Activated CD8-positive, alpha-beta T cell treated with anti-CD3 and anti-CD28 coated beads, Interleukin-2, amount 10 ng/mL, durations not matched to agents 7 days and 5 days (primary cell): ENCODE results near the gene FNDC7. TPM values are rescaled to one million over a fixed set of nuclear protein-coding genes. Genes with fewer than 3 reads are reported as not detected.

Source experiments
- ATAC-seq: fragments of 150-1000 bp; cut with Tn5 transposase; one replicate; pipeline ENCODE4 v1.10.0; 2021; ENCODE audit warnings: moderate library complexity
- CTCF ChIA-PET: fragments of 350-600 bp; sonication (Branson Sonifier 250); formaldehyde crosslinking; loops from one replicate; lab custom pipeline; 2021; ENCODE audit warnings: antibody characterized with exemption; lab: Charles Lee
- POLR2A ChIA-PET: fragments of 350-600 bp; sonication (Branson Sonifier 250); formaldehyde crosslinking; loops from one replicate; lab custom pipeline; 2021; ENCODE audit warnings: antibody characterized with exemption; lab: Charles Lee
- DNase-seq: peaks from one replicate; pipeline ENCODE4 v3.0.0-alpha.2; 2020
- H3K27ac Mint-ChIP-seq: one replicate; pipeline ENCODE4 v1.8.0; 2021; ENCODE audit warnings: mild to moderate bottlenecking, mixed read lengths
- H3K27me3 Mint-ChIP-seq: one replicate; pipeline ENCODE4 v1.8.0; 2021; ENCODE audit warnings: low read depth, mixed read lengths
- H3K36me3 Mint-ChIP-seq: one replicate; pipeline ENCODE4 v1.8.0; 2021; ENCODE audit warnings: low read depth, mixed read lengths
- H3K4me1 Mint-ChIP-seq: one replicate; pipeline ENCODE4 v1.8.0; 2021; ENCODE audit warnings: low read depth, mixed read lengths
- H3K4me3 Mint-ChIP-seq: one replicate; pipeline ENCODE4 v1.8.0; 2021; ENCODE audit warnings: mild to moderate bottlenecking, mixed read lengths
- H3K9me3 Mint-ChIP-seq: one replicate; pipeline ENCODE4 v1.8.0; 2022; ENCODE audit warnings: mixed read lengths; ENCODE audit not compliant: insufficient read depth
- total RNA-seq, 2 experiments: library from RNA; stranded (reverse); gene quantifications; one replicate each; pipeline ENCODE4 v1.2.3, GENCODE V29; 2021

Gene FNDC7
- total RNA-seq, 2 experiments from 2014 or later: not detected

DNA sequence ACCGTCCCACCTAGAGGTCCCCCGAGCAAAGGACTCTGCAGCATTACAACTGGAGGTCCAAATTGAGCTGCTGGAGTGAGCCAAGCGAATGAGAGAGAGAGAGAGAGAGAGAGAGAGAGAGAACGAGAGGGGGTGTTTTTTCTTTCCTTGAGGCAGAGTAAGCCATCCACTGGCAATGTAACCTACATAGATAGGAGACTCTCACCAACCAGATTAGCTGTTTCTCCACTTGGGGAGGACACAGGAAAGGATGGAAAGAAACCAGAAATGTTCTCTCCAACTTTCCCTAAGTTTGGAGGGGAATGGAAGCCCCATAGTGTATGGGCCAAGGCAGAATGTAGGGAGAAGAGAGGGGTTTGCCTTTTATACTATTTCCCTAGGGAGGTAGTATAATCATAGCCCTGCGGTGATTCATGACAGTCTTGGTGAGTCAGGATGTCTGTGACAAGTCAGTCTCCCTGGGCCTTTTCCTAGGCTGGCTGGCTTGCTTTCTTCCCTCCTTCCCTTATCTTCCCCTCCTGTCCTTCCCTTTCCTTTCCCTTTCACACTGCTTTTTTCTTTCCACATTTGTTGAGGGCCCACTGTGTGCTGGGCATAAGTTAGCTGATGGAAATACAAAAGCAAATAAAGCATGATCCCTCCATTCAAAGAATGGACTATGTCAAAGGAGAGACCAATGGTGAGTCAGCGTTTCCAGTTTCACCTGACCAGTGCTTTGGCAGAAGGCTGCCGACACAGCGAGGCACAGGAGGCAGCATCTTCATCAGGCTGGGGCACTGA is 7.1 kb downstream of the FNDC7 start:
- Mint-ChIP-seq H3K27ac (no peak overlapping the region), H3K27me3 (peaks cover 14% of the 10 kb centered on the region), H3K9me3 (no peaks in the 10 kb centered on the region), H3K4me1 (no peaks in the 10 kb centered on the region), H3K36me3 (no peaks in the 10 kb centered on the region), H3K4me3 (no peak overlapping the region)
- ATAC-seq: no peak
- POLR2A ChIA-PET: no interaction called here
- no peak for DNase-seq
- CTCF ChIA-PET: no interaction called here

DNA sequence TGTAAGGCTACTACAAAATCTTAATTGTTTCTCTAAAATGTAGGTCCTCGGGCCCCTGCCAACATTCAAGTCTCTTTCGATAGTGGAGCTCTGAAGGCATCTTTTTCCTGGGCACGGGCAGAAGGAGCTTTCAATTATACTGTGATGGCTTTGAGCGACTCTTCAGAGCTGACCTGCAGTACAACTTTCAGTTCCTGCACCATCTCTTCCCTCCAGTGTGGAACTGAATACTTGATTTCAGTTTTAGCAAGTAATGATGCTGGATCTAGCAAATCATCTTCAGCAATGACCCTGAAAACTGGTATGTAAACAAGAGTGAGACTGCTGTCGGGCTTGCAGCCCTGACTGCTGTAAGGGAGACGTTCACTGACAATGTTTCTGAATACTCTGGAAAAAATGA is 9.6 kb downstream of the FNDC7 start:
- no peak overlapping the region for H3K4me3 Mint-ChIP-seq
- ChIA-PET CTCF (no interaction called here), POLR2A (no interaction called here)
- DNase-seq: no peak
- ATAC-seq: no peak
- H3K4me1 Mint-ChIP-seq: no peaks in the 10 kb centered on the region
- H3K27me3 Mint-ChIP-seq: peaks cover 11% of the 10 kb centered on the region
- no peaks in the 10 kb centered on the region for H3K9me3 Mint-ChIP-seq
- H3K27ac Mint-ChIP-seq: no peak overlapping the region
- no peaks in the 10 kb centered on the region for H3K36me3 Mint-ChIP-seq

DNA sequence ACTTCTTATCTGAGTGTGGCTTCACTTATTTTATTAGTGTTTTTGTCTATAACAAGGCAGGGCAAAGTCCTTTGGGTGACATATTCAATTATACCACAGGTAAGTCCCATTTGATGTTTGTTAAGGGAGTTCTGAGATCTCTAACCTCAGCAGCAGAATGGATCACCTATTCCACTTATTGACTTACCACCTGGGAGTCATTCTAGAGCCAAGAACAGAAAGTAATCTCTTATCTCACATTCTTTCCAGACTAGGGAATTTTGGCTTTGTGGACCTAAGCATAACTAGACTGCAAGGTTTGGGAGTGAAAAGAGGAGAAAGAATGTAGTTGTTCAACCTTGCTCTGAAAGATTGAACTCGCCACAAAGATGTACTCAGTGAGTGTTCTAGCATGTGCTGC is 13.2 kb downstream of the FNDC7 start:
- CTCF ChIA-PET: interaction anchor here (0.8 kb wide), 1 partner anchor 42 kb away, joined by 3 read pairs; no protein-coding TSS in a partner anchor
- Mint-ChIP-seq H3K4me3 (no peak overlapping the region), H3K9me3 (no peaks in the 10 kb centered on the region), H3K27ac (no peak overlapping the region), H3K27me3 (peaks cover 24% of the 10 kb centered on the region), H3K36me3 (no peaks in the 10 kb centered on the region), H3K4me1 (no peaks in the 10 kb centered on the region)
- ATAC-seq (no peak), DNase-seq (no peak)
- POLR2A ChIA-PET: no interaction called here

DNA sequence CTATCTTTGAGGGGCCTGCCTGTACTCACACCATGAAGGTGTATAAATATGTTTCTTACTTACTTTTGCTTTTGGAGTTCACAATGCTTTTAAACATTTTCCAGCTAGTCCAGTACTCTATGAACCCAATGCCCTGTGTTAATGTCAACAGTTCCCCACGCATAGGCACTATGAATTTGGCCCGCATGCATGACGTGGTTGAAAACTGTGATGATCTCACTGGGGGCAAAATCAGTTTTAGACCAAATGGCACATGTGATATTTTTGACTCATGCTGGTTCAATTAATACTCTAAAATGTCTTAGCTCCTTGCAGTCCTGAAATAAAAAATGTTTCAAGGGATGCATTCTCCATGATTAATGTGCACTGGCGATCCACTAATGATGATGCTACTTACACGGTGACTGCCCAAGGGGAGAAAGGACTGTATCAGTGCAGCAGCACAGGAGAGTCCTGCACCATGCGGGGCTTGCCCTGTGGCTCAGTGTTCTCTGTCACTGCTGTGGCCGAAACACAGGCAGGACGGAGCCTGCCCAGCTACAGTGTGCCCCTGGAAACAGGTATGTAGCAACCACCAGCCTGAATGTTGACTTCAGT is 15.7 kb downstream of the FNDC7 start:
- H3K4me3 Mint-ChIP-seq: no peak overlapping the region
- H3K27ac Mint-ChIP-seq: no peak overlapping the region
- DNase-seq (no peak), ATAC-seq (no peak)
- no peaks in the 10 kb centered on the region for H3K36me3 Mint-ChIP-seq
- ChIA-PET POLR2A (interaction anchor here (1.0 kb wide), 1 partner anchor 34 kb away, joined by 3 read pairs; no protein-coding TSS in a partner anchor), CTCF (no interaction called here)
- no peaks in the 10 kb centered on the region for H3K9me3 Mint-ChIP-seq
- peaks cover 29% of the 10 kb centered on the region for H3K27me3 Mint-ChIP-seq
- H3K4me1 Mint-ChIP-seq: no peaks in the 10 kb centered on the region

DNA sequence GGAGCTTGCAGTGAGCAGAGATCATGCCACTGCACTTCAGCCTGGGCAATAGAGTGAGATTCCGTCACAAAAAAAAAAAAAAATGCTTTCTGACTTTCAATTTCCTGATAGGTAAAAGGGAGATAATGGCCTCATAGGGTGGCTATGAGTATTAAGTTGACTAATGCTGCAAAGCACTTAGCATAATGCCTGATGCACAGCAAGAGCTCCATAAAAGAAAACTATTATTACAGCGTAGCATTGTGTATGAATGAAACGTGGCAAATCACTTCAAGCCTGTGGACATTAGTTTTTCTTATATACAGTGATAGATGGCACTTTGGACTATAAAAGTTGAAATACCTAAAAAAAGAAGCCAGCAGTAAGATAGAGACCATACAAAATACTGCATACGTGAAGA is 16.8 kb downstream of the FNDC7 start:
- Mint-ChIP-seq H3K27ac (no peak overlapping the region), H3K4me1 (no peaks in the 10 kb centered on the region), H3K27me3 (peaks cover 29% of the 10 kb centered on the region), H3K9me3 (no peaks in the 10 kb centered on the region), H3K36me3 (no peaks in the 10 kb centered on the region), H3K4me3 (no peak overlapping the region)
- ChIA-PET CTCF (no interaction called here), POLR2A (interaction anchor here (0.6 kb wide), 1 partner anchor 91 kb away, joined by 4 read pairs; no protein-coding TSS in a partner anchor)
- DNase-seq (no peak), ATAC-seq (no peak)

DNA sequence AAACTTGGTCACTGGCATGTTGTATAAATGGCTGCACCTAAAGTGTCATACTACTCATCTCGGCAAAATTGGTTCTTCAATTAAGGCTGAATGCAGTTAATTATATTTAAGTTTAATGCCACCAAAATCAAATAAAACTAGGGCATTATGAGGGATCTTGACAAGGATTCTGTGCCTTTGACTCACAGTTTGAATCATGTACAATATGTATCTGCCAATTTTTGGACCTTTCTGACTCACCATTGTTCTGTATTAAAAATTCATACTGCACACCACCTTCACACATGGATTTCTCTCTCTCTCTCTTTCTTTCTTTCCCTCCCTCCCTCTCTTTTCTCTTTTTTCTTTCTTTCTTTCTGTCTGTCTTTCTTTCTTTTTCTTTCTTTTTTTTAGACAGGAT is 19.7 kb downstream of the FNDC7 start:
- POLR2A ChIA-PET: no interaction called here

DNA sequence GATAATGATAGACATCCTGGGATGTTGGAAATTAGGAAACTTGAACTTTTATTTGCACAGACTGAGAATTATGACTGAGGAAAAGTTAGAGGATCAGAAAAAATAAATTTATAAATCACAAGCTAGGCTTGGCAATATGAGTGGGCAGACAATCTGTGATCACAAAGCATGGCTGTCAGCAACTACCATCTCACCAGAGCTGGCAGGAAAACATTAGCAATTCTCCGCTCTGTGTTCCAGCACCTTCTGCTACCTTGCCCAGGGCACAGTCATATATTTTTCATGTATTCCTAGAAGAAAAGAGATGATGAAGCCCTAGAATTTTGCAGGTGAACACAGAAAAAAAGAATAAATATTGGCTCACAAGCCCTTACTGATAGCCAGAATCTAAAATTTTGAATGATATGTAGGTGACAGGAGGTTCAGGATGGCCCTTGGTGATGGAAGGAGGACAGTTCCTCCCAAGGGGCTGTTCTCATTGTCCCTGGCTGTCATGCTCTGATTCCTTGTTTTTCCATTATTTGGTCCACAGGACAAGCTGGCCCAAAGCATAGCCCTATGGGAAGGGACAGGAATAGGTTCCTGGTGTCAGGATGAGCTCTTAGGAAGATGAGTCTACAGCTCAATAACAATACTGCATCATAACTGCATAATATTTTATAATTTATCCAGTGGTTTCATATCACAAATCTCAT is 21.6 kb downstream of the FNDC7 start:
- ATAC-seq (no peak), DNase-seq (no peak)
- no peak overlapping the region for H3K27ac Mint-ChIP-seq
- ChIA-PET POLR2A (no interaction called here), CTCF (interaction anchor here (0.9 to 1.5 kb wide), 3 partner anchors 11 to 378 kb away, joined by 3 to 4 read pairs (median 4); a partner anchor contains a TSS)
- no peaks in the 10 kb centered on the region for H3K4me1 Mint-ChIP-seq
- no peak overlapping the region for H3K4me3 Mint-ChIP-seq
- peaks cover 26% of the 10 kb centered on the region for H3K27me3 Mint-ChIP-seq
- no peaks in the 10 kb centered on the region for H3K36me3 Mint-ChIP-seq
- H3K9me3 Mint-ChIP-seq: no peaks in the 10 kb centered on the region

More for the DNA sequence above, 19.7 kb downstream of the FNDC7 start:
- peaks cover 33% of the 10 kb centered on the region for H3K27me3 Mint-ChIP-seq
- no peak overlapping the region for H3K4me3 Mint-ChIP-seq
- DNase-seq (no peak), ATAC-seq (no peak)
- H3K9me3 Mint-ChIP-seq: no peaks in the 10 kb centered on the region
- no peak overlapping the region for H3K27ac Mint-ChIP-seq
- no peaks in the 10 kb centered on the region for H3K36me3 Mint-ChIP-seq
- CTCF ChIA-PET: no interaction called here
- H3K4me1 Mint-ChIP-seq: no peaks in the 10 kb centered on the region

DNA sequence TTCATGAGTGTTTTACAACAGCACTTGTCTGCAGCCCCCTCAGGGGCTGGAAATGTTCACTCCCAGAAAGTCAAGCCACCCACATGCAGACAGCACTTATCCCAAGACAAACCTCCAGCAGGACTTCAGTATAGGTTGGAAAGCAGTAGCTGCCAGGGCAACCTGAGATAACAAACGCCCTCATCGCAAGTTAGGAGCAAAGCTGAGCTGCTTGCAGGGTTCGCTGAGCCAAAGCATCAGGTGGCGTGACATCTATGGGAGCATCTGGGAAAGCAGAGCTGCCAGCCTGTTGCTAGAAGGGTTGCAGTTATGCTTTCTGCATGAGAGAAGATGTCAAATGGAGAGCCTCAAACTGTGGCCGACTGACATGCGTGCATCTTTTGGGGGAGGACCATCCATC is 29.5 kb downstream of the FNDC7 start:
- no peaks in the 10 kb centered on the region for H3K9me3 Mint-ChIP-seq
- no peak overlapping the region for H3K4me3 Mint-ChIP-seq
- CTCF ChIA-PET: no interaction called here
- POLR2A ChIA-PET: interaction anchor here (1.9 kb wide), 1 partner anchor 50 kb away, joined by 8 read pairs; the partner anchor contains the start of gene PRPF38B
- H3K4me1 Mint-ChIP-seq: peaks cover 10% of the 10 kb centered on the region
- H3K27me3 Mint-ChIP-seq: peaks cover 7% of the 10 kb centered on the region
- no peak overlapping the region for H3K27ac Mint-ChIP-seq
- H3K36me3 Mint-ChIP-seq: peaks cover 6% of the 10 kb centered on the region
- no peak for DNase-seq
- no peak for ATAC-seq

DNA sequence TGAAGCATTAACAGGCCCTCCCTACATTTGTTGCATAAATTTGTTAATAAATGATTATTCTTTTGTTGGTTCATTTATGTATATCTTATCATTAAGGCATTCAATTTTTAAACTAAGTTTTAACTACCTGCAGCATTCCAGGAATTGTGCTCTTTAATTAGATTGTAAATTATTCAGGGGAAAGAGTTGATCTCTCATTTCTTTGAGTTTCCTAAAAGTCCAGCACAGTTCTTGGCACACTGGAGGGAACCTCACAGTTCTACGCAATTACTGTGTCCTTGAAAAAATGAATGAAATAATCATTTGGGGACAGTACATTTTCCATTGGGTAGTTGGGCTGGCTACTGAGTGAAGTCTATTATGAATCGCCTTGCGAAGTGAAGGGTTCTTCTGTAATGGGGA is 33.3 kb downstream of the FNDC7 start:
- Mint-ChIP-seq H3K27me3 (peaks cover 7% of the 10 kb centered on the region), H3K4me3 (peak overlapping the region; percentile 98), H3K9me3 (no peaks in the 10 kb centered on the region), H3K36me3 (peaks cover 20% of the 10 kb centered on the region), H3K4me1 (peaks cover 22% of the 10 kb centered on the region), H3K27ac (peak overlapping the region; percentile 96)
- ATAC-seq (no peak), DNase-seq (no peak)
- POLR2A ChIA-PET: interaction anchor here (1.4 kb wide), 1 partner anchor 53 kb away, joined by 4 read pairs; no protein-coding TSS in a partner anchor
- CTCF ChIA-PET: interaction anchor here (0.7 to 1.6 kb wide), 7 partner anchors 8 to 94 kb away, joined by 3 to 5 read pairs (median 4); no protein-coding TSS in a partner anchor

DNA sequence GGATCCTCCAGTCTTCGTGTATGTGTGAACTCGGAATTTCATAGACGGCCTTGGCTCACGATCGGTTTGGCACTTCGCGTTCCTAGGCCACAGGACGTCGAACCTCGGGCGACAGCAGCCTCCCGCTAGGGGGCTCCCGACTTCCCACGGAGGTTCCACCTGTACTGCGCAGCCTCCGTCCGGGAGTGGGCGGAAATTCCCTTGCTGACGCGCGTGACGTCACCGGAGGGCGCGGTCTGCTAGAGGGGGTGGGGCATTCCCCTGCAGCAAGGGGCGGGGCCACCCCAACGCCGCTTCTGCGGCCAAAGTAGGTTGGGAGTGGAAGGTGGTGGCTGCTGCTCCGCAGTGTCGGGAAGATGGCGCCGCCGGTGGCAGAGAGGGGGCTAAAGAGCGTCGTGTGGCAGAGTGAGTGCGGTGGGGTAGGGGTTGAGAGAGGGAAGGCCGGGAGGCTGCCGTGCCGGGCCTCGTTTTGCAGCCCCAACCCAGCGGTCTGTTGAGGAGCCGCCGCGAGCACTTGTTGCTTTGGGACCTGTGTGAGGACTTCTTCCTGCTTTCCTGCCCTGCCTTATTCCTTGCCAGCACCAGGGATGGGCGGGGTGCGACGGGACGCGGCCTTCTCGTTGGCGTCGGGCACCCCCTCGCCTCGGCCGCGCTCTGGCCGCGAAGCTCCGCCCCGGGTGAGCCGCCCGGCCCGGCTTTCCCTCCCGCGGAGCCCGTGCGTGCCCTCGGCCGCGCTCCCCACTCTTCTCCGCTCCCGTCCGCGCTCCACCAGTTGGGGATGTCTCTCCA is 33.9 kb downstream of the FNDC7 start, which contains the start of gene STXBP3:
Gene STXBP3 (plus strand): TSS at position 293 of the 789 bp plus-strand sequence. CDS start 64 bp downstream, at position 357.
- H3K9me3 Mint-ChIP-seq: no peaks in the 10 kb centered on the region
- ChIA-PET POLR2A (interaction anchor here (0.6 to 1.0 kb wide), 2 partner anchors 37 to 54 kb away, joined by 3 to 5 read pairs; partner anchors contain the start of gene PRPF38B), CTCF (interaction anchor here (1.0 to 2.2 kb wide), 4 partner anchors 10 to 54 kb away, joined by 3 to 9 read pairs (median 4); partner anchors contain the start of gene PRPF38B)
- peaks cover 4% of the 10 kb centered on the region for H3K27me3 Mint-ChIP-seq
- peak; percentile 99 for DNase-seq
- H3K4me3 Mint-ChIP-seq: peak within 1 kb of the TSS; percentile 98
- peak within 1 kb of the TSS; percentile 96 for H3K27ac Mint-ChIP-seq
- ATAC-seq: peak; percentile 94
- H3K36me3 Mint-ChIP-seq: peaks cover 21% of the 10 kb centered on the region
- H3K4me1 Mint-ChIP-seq: peaks cover 22% of the 10 kb centered on the region
